GM10266 (cell line): ENCODE measurements around the gene TRIO.

ENCODE experiments used
- DNase-seq: peaks from one replicate; pipeline ENCODE4 v3.0.0; 2012; ENCODE audit errors: extremely low spot score
- TF ChIP-seq, protein P1 (sequence below): IDR thresholded peaks from 2 replicates; pipeline ENCODE4 v1.5.1; 2012; ENCODE audit warnings: mild to moderate bottlenecking, low read depth; ENCODE audit not compliant: control insufficient read depth, insufficient read depth; ENCODE audit errors: missing control alignments

Gene TRIO

GRCh38 chr5:14209222-14209822, 66.2 kb downstream of the TRIO start:
- TF ChIP-seq, protein P1, sequence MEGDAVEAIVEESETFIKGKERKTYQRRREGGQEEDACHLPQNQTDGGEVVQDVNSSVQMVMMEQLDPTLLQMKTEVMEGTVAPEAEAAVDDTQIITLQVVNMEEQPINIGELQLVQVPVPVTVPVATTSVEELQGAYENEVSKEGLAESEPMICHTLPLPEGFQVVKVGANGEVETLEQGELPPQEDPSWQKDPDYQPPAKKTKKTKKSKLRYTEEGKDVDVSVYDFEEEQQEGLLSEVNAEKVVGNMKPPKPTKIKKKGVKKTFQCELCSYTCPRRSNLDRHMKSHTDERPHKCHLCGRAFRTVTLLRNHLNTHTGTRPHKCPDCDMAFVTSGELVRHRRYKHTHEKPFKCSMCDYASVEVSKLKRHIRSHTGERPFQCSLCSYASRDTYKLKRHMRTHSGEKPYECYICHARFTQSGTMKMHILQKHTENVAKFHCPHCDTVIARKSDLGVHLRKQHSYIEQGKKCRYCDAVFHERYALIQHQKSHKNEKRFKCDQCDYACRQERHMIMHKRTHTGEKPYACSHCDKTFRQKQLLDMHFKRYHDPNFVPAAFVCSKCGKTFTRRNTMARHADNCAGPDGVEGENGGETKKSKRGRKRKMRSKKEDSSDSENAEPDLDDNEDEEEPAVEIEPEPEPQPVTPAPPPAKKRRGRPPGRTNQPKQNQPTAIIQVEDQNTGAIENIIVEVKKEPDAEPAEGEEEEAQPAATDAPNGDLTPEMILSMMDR, result no peak

DNA sequence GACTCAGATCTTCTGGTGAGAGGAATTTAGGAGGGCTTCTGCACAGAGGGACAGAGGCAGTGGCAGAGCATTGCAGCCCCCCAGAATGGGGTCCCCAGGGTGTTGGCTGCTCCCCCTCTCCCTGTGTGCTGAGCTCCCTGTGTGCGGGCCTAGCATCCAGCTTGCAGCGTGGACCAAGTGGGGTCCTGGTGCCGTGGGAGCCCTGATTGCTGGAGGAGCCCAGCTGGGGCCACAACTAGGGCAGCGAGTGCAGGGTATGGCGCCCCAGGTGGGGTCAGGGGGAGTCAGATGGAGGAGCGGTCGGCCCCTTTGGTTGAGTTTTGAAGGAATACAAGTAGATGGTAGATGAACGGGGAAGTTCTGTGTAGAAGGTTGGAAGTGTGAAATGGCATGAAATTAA, 66.7 kb downstream of the TRIO start:
- TF ChIP-seq, protein P1, result no peak
- no peak for DNase-seq

More at GRCh38 chr5:14209222-14209822, 66.2 kb downstream of the TRIO start:
- DNase-seq, result no peak

GRCh38 chr5:14210729-14211128, 67.6 kb downstream of the TRIO start:
- TF ChIP-seq, protein P1, result no peak

DNA sequence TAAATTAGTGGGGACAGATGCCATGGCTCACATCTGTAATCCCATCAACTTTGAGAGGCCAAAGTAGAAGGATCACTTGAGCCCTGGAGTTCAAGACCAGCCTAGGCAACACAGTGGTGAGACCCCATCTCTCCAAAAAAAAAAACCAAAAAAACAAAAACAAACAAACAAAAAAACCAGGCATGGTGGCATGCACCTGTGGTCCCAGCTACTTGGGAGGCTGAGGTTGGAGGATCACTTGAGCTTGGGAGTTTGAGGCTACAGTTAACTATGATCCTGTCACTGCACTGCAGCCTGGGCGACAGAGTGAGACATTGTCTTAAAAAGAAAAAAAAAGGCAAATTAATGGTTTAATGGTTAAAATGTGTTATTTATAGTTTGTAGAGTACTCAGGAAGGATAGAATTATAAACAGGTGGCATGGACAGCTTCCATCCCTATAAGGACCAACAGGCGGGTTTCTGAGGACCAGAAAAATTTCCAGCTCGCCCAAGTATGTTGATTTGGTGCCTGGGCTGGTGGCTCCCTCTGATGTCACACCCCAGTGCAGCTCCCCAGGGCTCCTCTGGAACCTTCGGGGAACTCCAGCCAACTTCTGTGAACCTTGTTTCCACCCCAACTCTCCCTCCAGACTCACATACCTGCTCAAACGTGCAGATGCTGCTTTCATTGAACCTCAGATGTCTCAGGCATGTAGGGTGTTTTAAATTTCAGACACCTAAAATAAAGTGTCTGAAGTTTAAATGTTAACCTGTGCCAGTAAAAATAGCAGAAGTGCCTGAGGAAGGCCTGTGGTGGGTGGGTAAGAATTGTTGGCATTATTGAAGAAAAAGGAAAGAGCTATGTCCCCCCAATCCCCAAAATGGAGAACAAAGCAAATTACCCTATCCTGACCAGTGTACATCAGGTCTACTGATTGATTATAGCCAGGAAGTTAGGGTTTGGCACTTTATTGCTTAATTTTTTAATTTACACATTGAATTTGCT, 69.0 kb downstream of the TRIO start:
- peak; percentile 58 for DNase-seq
- TF ChIP-seq, protein P1, result peak; percentile 27

More at GRCh38 chr5:14210729-14211128, 67.6 kb downstream of the TRIO start:
- no peak for DNase-seq

GRCh38 chr5:14212838-14213237, 69.7 kb downstream of the TRIO start:
- peak; percentile 47 for DNase-seq
- TF ChIP-seq, protein P1, result no peak

DNA sequence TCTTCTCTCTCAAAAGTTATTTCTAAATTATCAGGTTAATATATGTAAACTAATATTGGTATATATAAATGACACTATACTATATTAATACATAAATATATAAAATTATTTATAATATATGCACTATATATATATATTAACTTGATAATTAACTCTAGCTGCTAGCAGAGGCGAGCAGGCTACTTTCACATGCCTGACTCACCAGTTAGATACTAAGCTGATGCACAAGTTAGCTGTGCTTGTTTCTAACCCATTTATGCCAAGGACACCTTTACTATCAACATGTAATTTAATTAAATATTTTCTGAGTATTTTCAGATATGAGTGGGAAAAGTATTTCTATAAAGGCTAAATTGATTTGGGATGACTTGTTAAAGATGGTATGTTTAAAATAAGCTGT, 70.1 kb downstream of the TRIO start:
- TF ChIP-seq, protein P1, result no peak
- no peak for DNase-seq
